Sigmoid colon (tissue), 4 donors: ENCODE measurements around the gene RAB7A.

Source experiments
- EP300 ChIP-seq, 4 donors: sonication (generic); formaldehyde crosslinking; IDR thresholded peaks; one replicate each; pipeline ENCODE4 v1.6.1; 2017; ENCODE audit warnings: antibody characterized with exemption in 4 of 4
- POLR2A ChIP-seq, 2 donors: fragments of 450-650 bp; IDR thresholded peaks; one replicate each; pipeline ENCODE4 v1.6.1; 2016; ENCODE audit warnings: antibody characterized with exemption in 2 of 2, mild to moderate bottlenecking in 2 of 2, moderate library complexity in 2 of 2
- POLR2AphosphoS5 ChIP-seq, 4 donors: sonication (generic); formaldehyde crosslinking; IDR thresholded peaks; one replicate each; pipeline ENCODE4 v1.6.1; 2017; ENCODE audit warnings: antibody characterized with exemption in 4 of 4
- TF ChIP-seq, protein P1 (sequence below), 4 experiments: fragments of 450-650 bp in 3 of 4; fragments of 200-600 bp in 1 of 4; IDR thresholded peaks; one replicate each; pipeline ENCODE4 v1.5.1; 2016 to 2019; ENCODE audit warnings: antibody characterized with exemption in 4 of 4, mild to moderate bottlenecking in 3 of 4, moderate library complexity in 2 of 4

DNA sequence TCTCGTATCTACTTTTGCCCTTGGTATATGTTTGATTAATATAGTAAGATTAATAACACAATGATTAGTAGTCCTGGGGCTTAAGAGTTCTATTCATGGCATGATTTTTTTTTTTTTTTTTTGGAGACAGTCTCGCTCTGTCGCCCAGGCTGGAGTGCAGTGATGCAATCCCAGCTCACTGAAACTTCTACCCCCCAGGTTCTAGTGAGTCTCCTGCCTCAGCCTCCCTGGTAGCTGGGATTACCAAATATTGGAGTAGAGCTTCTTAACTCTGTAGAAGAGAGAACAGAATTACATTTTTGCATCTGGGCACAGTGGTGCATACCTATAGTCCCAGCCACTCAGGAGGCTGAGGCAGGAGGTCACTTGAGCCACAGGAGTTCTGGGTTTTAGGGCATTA lies 58.9 kb downstream of the RAB7A start:
- TF ChIP-seq, protein P1, sequence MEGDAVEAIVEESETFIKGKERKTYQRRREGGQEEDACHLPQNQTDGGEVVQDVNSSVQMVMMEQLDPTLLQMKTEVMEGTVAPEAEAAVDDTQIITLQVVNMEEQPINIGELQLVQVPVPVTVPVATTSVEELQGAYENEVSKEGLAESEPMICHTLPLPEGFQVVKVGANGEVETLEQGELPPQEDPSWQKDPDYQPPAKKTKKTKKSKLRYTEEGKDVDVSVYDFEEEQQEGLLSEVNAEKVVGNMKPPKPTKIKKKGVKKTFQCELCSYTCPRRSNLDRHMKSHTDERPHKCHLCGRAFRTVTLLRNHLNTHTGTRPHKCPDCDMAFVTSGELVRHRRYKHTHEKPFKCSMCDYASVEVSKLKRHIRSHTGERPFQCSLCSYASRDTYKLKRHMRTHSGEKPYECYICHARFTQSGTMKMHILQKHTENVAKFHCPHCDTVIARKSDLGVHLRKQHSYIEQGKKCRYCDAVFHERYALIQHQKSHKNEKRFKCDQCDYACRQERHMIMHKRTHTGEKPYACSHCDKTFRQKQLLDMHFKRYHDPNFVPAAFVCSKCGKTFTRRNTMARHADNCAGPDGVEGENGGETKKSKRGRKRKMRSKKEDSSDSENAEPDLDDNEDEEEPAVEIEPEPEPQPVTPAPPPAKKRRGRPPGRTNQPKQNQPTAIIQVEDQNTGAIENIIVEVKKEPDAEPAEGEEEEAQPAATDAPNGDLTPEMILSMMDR (IDR thresholded peaks at IDR 0.05), result no peak
- TF ChIP-seq POLR2AphosphoS5 (IDR thresholded peaks at IDR 0.05), result no peak
- no peak for TF ChIP-seq POLR2A (IDR thresholded peaks at IDR 0.05)
- TF ChIP-seq EP300 (IDR thresholded peaks at IDR 0.05), result no peak
